GM21737 (cell line): ENCODE data around the gene SH3BP4.

Experiments used
- ATAC-seq: cut with Tn5 transposase; IDR thresholded peaks from one replicate; pipeline ENCODE4 v1.9.1; 2021; ENCODE audit warnings: mild to moderate bottlenecking, moderate library complexity; ENCODE audit not compliant: unreplicated experiment

SH3BP4 gene

DNA sequence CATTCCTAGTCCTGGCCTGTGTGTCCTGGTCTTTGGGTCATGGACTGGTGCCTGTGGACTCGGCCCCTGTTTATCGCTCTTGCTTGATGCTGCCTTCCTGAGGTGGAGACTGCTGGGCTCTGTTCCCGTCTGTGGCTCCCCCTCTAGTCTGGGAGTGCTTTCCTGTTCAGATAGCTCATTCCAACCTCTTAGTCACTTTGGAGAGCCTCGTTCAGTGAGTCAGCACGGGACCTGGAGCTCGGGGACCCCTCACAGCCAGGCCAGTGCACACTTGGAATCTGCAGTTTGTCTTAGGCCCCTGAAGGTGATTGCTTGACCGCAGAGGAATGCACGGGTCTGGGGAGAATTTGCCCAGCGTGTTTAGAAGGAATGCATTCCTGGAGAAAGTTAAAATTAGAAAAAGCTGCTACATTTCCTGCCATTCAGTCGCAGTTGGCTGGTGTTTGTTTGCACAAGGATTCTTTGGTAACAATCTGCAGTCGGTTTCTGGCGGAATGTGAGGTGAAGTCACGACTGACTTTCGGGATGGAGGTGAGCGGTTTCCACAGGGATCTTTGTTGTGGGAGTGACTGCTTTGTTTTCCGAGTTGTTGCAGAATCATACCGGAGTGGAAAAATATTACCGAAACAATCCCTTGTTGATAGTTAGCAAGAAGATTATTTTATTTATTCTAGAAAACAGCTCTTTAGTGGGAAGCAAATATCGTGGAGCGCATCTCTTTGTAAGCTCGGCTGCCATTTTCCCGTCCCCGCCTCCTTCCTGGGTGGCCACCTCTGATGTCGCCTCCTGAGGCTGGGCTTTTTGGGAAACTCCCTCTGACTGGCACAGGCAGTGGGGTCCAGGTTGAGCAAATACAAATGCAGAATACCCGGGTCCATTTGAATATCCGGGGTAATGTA lies 29.6 kb downstream of the SH3BP4 start:
- ATAC-seq = no peak

DNA sequence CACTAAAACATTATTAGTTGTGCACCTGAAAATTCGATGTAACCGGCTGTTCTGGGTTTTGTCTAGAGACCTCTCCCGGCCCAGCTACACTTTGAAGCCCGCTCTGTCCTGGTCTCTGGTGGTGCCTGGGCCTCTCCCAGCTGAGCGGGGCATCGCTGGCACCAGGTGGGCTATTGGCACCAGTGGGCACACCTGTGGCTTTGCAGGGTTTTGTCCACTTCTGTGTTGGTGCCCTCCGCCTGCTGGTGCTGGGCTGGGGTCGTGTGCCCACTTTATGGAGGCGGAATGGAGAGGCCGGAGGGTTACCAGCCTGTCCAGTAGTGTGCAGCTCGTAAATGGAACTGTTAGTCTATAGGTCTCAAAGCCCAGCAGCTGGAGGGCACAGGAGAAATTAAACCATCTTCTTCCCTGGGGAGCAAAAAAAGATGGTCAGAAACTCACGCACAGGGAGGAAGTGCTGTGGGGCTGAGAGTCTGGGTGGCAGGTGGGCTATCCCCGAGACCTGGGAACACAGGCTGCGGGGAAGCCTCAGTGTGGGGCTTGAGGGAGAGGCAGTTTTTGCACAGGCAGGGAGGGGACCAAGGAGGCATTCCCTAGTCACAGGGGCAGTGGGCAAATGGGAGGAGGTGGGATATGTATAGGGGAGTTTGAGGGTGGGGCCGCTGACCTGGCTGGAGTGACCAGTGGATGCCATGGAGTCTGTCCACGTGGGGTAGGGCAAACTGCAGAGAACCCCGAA lies 30.4 kb downstream of the SH3BP4 start:
- ATAC-seq = no peak

DNA sequence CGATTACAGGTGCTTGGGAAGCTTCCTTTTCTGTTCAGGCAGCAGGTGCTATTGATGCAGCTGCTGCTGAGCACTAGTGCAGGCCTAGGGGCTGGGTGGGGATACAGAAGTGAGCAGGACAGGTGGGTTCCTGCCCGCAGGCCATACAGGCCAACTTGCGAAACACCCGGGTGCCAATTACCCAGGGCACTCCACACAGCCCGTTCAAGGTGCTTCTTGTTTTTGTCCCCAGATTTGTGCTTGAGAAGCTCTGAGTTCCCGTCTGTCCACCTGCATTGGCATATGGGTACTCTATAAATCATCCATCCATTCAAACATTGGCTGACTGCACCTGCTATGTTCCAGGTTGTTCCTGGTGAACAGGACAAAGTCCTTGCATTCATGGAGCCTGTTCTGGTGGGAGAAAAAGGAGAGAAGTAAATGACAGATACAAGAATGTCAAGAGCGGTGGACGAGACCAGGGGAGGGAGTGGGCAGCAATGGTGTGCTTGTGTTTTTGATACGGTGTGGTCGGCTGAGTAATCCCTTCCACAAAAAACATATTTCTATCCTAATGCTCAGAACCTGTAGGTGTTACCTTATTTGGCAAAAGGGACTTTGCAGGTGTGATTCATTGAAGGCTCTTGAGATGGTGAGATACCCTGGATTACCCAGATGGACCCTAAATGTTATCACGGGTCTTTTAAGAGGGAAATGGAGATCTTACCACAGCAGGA lies 31.4 kb downstream of the SH3BP4 start:
- ATAC-seq = no peak

DNA sequence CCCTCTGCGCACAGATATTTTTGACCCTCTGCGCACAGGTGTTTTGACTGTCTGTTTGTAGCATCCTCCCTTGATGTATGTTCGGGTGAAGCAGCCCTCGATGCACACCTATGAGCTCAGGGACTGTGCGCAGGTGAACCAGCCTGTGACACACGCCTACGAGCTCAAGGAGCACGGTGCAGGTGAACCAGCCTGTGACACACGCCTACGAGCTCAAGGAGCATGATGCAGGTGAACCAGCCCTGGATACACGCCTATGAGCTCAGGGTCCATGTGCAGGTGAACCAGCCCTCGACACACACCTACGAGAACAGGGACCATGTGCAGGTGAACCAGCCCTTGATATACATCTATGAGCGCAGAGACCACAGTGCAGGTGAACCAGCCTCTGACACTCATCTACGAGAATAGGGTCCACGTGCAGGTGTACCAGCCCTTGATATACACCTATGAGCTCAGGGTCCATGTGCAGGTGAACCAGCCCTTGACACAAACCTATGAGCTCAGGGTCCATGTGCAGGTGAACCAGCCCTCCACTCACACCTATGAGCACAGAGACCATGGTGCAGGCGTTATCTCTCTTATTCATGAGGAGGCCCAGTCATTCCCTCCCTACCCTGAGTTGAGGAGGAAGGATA lies 33.9 kb downstream of the SH3BP4 start:
- ATAC-seq = no peak

DNA sequence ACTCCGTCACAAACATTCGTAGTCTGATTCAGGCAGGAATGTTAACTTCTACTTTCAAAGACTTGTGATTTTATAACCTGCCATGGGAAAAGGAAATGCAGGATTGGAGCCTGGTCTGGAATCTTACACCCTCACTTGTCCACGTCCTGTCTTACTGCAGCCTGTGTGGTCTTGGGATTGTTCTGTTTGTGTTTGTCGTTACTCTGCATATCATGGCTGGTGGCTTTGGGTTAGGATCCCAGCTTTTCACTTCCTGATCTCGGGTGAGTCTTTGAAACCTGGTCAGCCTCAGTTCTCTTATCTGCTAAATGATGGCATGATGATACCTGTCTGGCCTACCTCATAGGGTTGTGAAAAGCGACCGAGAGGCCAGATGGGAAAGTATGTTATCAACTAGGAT lies 34.6 kb downstream of the SH3BP4 start:
- no peak for ATAC-seq

DNA sequence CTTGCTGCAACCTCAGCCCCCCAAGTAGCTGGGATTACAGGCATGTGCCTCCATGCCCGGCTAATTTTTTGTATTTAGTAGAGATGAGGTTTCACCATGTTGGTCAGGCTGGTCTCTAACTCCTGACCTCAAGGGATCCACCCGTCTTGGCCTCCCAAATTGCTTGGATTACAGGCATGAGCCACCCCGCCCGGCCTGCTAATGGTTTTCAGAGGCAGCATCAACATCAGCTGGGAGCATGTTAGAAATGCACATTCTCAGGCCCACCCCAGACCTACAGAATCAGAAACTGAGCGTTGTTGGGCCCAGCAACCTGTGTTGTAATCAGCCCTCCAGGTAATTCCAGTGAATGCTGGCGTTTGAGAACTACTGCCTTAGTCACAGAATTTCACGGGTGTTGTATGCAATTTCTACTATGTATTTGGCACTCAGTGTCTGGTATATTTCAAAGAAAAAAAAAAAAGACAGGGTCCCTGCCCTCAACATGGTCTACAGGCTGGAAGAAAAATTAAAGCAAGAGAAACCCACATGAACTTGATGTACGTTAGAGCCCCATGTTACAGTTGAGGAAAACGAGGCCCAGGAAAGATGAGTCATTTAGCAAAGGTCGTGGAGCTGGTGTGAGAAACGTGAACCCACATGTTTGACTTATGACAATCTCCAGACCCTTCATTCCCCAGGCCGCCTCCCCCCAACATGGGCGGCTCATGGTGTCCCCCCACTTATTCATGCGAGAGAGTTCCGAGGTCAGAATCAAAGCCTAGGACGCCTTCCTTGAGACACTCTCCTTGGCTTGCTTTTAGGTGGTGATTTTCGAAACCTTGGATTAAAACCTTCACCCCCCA lies 35.3 kb downstream of the SH3BP4 start:
- no peak for ATAC-seq

DNA sequence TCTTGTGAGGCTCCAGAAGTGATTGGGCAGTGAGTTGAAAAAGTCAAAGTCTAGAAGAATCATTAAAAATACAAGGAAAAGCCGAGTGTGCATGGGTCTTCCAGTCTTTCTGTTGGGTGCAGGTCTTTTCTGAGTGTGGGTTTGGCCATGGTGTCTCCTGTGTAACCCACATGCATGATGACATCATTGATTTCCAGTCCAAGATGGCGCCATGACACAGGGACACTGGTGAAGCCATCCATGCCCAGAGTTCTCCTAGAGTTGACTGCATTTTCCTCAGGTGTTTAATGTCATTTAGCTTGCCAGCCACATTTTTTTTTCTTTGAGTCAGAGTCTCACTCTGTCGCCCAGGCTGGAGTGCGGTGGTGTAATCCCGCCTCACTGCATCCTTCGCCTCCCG lies 35.9 kb downstream of the SH3BP4 start:
- no peak for ATAC-seq

DNA sequence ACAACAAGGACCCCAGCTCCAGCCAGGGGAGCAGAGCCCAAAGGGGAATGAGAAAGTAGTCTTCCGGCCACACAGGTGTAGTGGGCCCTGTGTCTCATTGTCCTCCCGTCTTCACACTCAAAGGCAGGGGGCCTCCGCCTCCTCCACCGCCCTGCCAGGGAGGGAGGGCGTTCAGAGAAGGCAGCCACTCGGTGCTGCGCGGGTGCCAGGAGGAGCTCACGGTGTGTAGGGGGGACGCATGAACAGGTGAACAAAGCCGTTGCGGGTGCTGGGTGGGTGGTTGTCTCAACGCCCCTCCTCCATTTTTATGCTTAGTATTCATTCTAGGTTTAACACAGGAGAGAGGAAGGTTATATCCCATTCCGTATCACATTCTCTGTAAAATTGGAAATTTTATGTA lies 36.7 kb downstream of the SH3BP4 start:
- no peak for ATAC-seq

DNA sequence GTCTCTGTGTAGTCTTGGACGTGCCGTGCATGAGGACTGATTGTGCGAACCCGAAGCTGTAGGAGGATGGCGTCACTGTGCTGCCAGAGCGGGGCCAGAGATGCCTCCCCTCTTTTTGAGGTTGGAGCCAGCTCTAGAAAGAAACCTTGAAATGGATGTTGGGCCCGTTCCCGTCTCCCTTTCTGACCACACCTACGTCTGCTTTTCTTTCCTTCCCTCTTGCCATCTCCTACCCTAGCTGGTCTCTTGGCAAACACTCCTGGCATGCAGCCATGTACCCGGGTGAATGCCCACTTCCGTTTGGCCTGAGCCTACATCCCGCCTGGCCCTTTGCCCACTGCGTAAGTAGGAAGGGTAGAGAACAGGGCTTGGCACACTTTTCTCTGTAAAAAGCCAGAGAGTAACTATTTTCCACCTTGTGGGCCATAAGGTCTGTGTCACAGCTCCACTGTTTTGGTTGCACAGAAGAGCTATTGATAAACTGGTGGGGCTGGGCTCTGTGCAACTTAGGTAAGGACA lies 37.4 kb downstream of the SH3BP4 start:
- ATAC-seq = no peak

DNA sequence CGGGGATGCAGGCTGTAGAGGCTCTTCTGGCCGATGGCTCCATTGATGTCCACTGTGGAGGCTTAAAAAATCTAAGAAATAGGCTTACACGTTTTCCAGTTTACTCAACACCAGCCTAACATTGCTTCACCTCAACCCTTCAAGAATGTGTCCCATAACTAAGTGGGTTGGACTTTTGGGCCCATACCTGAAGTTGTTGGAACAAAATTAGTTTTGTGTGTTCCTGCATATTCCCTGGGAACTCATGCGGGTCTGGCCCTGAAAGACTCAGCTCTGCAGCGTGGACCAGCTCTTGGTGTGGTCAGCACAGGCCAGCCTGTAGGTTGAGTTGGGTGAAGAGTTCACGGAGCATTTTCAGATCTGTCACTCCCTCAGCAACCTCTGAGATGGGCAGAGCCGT lies 38.5 kb downstream of the SH3BP4 start:
- no peak for ATAC-seq

DNA sequence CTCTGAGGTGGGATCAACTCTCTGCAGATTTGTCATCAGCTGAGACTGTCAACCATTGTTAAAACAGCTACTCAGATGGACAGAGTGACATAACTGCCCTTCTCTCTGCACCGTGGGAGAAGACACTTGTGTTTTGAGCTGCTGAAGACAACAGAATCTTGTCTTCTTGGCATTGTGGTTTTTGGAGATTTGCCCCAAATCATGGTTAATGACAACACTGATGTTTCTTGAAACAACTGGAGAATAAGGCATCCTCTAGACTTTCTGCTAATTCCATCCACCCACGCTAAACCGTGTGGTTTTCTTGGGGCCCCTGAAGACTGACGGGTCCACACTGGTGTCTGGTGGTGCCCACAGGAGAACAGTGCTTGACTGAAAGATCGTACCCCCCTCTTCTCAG lies 39.5 kb downstream of the SH3BP4 start:
- no peak for ATAC-seq

DNA sequence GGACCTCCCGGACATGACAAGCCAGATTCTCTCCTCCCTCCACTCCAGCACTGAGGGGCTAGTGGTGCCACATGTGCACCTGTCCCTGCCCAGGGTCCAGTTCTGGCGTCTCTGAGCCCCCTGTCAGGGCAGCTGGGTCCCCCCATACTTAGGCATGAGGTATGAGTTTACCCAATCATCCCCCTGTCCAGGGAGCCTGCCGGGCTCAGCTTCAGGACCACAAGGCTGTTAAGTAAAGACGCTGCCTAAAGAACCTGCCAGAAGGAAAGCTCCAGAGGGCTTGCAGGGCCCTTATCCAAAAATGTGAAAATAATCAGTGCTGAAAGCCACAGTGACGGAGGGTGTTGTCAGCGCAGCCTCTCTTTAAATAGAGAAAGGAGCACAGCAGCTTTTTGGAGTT lies 40.0 kb downstream of the SH3BP4 start:
- no peak for ATAC-seq

DNA sequence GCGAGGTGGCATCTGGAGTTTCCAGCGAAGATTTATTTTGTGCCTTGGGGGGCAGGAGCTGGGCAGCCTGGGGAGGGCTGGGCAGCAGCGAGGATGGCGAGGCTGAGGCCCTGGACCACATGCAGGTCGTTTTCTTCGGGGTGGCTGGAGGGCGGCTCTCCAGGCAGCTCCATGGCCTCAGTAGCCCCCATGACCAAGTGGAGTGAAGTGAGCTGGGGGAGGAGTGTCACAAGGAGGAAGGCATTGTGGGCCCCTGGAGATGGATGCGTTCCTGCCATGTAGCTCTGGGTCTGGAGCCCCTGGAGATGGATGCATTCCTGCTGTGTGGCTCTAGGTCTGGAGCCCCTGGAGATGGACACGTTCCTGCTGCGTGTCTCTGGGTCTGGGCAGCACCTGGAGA lies 40.4 kb downstream of the SH3BP4 start:
- no peak for ATAC-seq

DNA sequence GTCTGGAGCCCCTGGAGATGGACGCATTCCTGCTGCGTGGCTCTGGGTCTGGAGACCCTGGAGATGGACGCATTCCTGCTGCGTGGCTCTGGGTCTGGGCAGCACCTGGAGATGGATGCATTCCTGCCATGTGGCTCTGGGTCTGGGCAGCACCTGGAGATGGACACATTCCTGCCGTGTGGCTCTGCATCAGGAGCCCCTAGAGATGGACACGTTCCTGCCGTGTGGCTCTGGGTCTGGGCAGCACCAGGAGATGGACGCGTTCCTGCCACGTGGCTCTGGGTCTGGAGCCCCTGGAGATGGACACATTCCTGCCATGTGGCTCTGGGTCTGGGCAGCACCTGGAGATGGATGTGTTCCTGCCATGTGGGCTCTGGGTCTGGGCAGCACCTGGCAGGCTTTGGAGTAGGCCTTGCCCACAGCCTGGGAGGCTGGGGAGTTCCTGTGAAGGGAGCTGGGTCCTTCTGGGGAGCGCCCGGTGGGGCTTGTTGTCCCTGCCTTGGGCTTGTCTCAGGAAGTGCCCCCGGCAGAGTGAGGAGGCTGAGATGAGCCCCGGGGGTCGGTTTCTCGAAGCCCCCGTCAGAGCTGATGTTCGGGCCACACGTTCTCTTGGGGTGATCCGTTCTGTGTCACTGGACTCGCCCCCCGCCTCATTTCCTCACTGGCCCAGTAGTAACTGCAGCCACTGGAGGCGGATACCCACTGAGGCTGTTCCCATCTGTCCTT lies 41.0 kb downstream of the SH3BP4 start:
- no peak for ATAC-seq

DNA sequence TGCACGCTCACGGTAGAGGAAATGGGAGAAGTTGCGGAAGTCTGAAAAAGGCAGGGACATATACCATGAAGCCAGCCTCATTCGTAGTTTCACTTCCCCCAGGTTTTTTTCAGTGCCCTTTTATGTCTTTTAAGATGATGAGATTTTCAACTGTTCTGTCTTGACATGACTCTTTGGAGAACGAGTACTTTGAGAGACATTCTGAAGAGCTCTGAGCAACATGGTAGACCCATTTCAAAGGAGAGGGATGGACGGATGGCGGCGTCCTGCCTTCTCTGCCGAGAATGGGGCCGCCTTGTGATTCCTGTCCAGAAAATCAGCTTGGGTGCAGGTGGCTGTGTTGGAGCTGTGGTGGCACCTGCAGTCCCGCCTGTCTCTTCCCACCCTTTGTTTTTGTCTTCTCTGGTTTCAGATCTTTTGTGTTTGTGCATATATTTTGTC lies 41.7 kb downstream of the SH3BP4 start:
- ATAC-seq = no peak

DNA sequence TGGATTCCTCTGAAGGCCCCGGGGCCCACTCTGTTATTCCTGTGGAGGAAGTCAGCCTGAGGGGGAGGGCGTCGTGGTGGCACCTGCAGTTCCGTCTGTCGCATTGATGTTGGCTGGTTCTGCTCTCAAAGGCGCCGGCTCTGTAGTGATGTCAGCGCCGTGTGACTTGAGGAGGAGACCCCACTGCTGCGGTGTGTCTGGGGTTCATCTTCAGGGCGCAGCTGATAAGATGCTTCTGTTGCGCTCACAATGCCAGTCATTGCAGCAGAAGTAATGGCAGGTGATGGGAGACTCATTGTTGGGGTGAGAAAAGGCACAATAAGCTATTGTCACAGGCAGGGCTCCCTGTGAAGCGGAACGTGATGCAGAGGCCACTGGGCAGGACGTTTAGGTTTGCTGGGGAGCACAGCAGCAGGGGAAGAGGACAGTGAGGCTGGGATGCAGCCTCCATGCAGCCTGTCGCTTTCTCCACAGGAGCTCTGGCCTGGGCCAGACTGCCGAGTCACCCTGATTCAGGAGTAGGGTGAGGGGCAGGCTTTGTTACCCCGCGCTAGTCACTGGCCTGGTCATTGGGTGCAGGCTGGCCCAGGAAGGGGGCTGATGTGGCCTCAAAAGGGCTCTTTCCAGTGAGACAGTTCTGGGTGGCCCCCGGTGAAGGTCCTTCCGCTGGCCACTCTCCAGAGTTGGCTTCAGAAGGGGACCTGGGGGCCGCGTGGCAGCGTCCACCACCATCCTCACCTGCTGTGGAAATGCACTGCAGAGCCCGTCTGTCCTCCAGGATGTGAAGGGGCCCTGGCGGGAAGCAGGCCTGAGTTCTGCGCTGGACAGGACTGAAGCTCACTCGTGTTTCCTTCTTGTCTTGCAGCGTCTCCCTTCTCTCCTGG lies 42.9 kb downstream of the SH3BP4 start:
- ATAC-seq = no peak

DNA sequence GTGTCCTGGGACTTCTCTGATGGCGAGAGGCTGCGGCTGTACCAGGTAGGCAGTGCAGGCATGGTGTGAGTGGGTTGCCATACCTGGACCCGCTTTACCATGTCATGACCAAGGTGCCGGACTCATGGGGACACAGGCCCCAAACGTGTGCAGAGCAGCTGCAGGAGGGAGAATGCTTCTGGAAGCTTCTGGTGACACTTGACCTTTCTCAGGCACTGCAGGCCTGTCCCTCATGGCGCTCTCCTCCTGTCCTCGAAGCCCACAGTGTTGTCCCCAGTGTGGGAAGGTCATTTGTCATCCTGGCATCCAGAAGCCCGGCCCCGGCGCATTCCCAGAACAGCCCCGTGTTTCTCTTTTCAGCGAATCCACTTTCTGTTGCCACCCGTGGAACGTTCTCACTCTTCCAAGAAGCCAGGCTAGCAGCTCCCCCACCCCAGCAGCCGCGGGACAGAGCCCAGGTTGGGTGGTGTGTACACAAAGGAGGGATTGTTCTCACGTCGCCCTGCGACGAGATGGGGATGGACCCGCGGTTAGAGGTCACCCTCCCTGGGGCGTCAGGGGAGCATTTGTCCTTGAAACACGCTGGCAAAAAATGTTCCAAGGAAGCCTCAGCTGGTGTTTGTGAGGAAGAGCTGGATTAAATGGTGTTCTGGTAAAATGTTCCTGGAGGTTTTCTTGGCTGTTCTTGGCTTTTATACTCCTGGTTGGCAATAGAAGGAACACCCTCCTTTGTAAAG lies 43.7 kb downstream of the SH3BP4 start:
- no peak for ATAC-seq
